Activated CD4-positive, alpha-beta T cell treated with anti-CD3 and anti-CD28 coated beads, Interleukin-2, amount 10 ng/mL, durations not matched to agents 7 days and 5 days (primary cell): ENCODE data around the gene MGAT4C. TPM values are rescaled to one million over a fixed set of nuclear protein-coding genes. Genes with fewer than 3 reads are reported as not detected.

Experiments
- CTCF ChIA-PET: fragments of 350-600 bp; sonication (Branson Sonifier 250); formaldehyde crosslinking; loops from one replicate; lab custom pipeline; 2021; ENCODE audit warnings: antibody characterized with exemption; lab: Charles Lee
- POLR2A ChIA-PET: fragments of 350-600 bp; sonication (Branson Sonifier 250); formaldehyde crosslinking; loops from one replicate; lab custom pipeline; 2021; ENCODE audit warnings: antibody characterized with exemption; lab: Charles Lee
- DNase-seq: peaks from one replicate; pipeline ENCODE4 v3.0.0-alpha.2; 2020
- H3K27ac Mint-ChIP-seq: one replicate; pipeline ENCODE4 v1.8.0; 2021; ENCODE audit warnings: mild to moderate bottlenecking, moderate library complexity, mixed read lengths
- H3K27me3 Mint-ChIP-seq: one replicate; pipeline ENCODE4 v1.8.0; 2021; ENCODE audit warnings: mixed read lengths
- H3K36me3 Mint-ChIP-seq: one replicate; pipeline ENCODE4 v1.8.0; 2021; ENCODE audit warnings: low read depth, mixed read lengths
- H3K4me1 Mint-ChIP-seq: one replicate; pipeline ENCODE4 v1.8.0; 2021; ENCODE audit warnings: mixed read lengths
- H3K4me3 Mint-ChIP-seq: one replicate; pipeline ENCODE4 v1.8.0; 2021; ENCODE audit warnings: mild to moderate bottlenecking, moderate library complexity, mixed read lengths
- H3K9me3 Mint-ChIP-seq: one replicate; pipeline ENCODE4 v1.8.0; 2021; ENCODE audit warnings: mixed read lengths
- total RNA-seq, 2 experiments: library from RNA; stranded (reverse); gene quantifications; one replicate each; pipeline ENCODE4 v1.2.3, GENCODE V29; 2021

Gene MGAT4C
- total RNA-seq, 2 experiments from 2014 or later, result not detected

- Mint-ChIP-seq H3K4me1 (no peaks in the 10 kb centered on the region), H3K4me3 (no peak overlapping the region), H3K27ac (no peak overlapping the region), H3K36me3 (no peaks in the 10 kb centered on the region), H3K27me3 (no peaks in the 10 kb centered on the region), H3K9me3 (no peaks in the 10 kb centered on the region)
- no peak for DNase-seq
- ChIA-PET CTCF (no interaction called here), POLR2A (no interaction called here)
These were observed 943 bp upstream of the MGAT4C start for GRCh38 chr12:86257134-86257533.

DNA sequence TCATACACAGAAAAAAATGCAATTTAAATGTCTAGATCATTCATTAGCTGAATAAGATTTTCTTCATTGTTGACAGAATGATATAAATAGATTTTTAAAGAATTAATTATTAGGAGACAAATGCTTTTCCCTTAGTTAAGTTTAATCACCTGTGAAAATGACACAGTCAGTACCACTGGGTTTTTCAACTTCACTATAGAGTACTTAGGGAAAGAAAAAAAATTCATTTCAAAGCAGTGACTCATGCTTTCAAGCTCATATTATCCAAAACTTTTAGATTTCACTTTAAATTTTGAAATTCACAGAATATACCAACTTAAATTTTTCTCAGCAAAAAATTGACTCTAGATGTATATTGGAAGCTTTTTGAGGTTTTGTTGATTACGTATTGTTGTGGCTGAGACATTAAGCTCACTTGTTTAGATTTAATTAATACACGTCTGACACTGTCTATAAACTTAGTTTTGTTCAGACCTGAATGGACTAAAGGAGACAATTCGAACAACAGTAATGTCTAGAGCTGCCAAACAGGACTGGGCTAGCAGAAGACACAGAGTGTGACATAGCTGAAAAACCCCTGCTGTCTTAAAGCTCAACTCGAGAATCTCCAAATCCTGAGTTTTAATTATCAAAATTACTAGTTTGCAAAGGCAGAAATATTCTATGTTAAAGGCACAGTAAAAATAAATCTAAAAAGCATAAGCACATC is 1.6 kb downstream of the MGAT4C start:
- Mint-ChIP-seq H3K27ac (no peak overlapping the region), H3K9me3 (no peaks in the 10 kb centered on the region), H3K27me3 (no peaks in the 10 kb centered on the region), H3K36me3 (no peaks in the 10 kb centered on the region), H3K4me3 (no peak overlapping the region), H3K4me1 (no peaks in the 10 kb centered on the region)
- ChIA-PET POLR2A (no interaction called here), CTCF (no interaction called here)
- DNase-seq, result no peak

DNA sequence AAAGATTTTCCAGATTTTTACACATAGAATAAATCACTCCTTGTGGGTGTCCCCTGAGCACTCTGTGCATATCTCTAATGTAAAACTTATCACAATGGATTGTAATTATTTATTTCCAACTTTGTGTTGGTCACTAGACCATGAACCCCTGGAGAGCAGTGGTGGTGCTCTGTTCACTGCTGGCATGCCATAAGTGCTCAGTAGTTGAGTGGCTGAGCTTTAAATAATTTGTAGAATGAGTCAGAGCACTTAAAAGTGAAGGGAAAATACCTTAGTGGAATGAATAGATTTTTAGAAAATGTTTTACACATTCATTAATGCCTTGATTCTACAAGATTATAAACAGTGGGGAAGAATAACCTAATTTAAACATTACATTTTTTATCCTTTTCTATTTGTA is 6.3 kb downstream of the MGAT4C start:
- POLR2A ChIA-PET, result interaction anchor here (0.5 kb wide), 1 partner anchor 236 kb away, joined by 9 read pairs; no protein-coding TSS in a partner anchor
- Mint-ChIP-seq H3K36me3 (no peaks in the 10 kb centered on the region), H3K9me3 (no peaks in the 10 kb centered on the region), H3K27ac (no peak overlapping the region), H3K4me1 (no peaks in the 10 kb centered on the region), H3K4me3 (no peak overlapping the region), H3K27me3 (no peaks in the 10 kb centered on the region)
- CTCF ChIA-PET, result no interaction called here
- no peak for DNase-seq

- Mint-ChIP-seq H3K4me3 (no peak overlapping the region), H3K27ac (no peak overlapping the region), H3K4me1 (no peaks in the 10 kb centered on the region), H3K9me3 (no peaks in the 10 kb centered on the region), H3K36me3 (no peaks in the 10 kb centered on the region), H3K27me3 (no peaks in the 10 kb centered on the region)
- CTCF ChIA-PET, result no interaction called here
- POLR2A ChIA-PET, result interaction anchor here (0.5 kb wide), 1 partner anchor 235 kb away, joined by 9 read pairs; no protein-coding TSS in a partner anchor
- no peak for DNase-seq
These were observed 6.9 kb downstream of the MGAT4C start for GRCh38 chr12:86249276-86249675.

DNA sequence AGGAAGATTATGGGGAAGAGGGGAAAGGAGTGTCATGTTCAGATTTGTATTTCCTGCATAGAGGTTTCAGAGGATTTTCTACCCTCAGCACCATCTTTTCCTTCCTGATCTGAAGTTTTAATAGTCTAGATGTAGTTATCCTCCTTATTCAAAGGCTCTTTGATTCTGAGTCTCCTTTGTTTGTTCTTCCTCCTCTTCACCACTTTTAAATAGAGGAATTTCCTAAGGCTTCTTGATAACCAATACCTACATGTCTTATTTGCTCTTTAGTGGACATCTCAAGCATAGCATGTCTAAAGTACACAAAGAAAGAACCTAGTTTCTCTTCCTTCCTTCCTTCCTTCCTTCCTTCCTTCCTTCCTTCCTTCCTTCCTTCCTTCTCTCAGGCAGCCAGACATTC is 8.3 kb downstream of the MGAT4C start:
- ChIA-PET POLR2A (no interaction called here), CTCF (no interaction called here)
- Mint-ChIP-seq H3K4me3 (no peak overlapping the region), H3K27me3 (no peaks in the 10 kb centered on the region), H3K9me3 (no peaks in the 10 kb centered on the region), H3K36me3 (no peaks in the 10 kb centered on the region), H3K27ac (no peak overlapping the region), H3K4me1 (no peaks in the 10 kb centered on the region)
- no peak for DNase-seq

- Mint-ChIP-seq H3K4me3 (no peak overlapping the region), H3K27me3 (no peaks in the 10 kb centered on the region), H3K36me3 (no peaks in the 10 kb centered on the region), H3K9me3 (no peaks in the 10 kb centered on the region), H3K4me1 (no peaks in the 10 kb centered on the region), H3K27ac (no peak overlapping the region)
- CTCF ChIA-PET, result no interaction called here
- POLR2A ChIA-PET, result no interaction called here
- no peak for DNase-seq
These were observed 14.6 kb downstream of the MGAT4C start for GRCh38 chr12:86241600-86241999.

- no peaks in the 10 kb centered on the region for H3K4me1 Mint-ChIP-seq
- no peak for DNase-seq
- ChIA-PET POLR2A (no interaction called here), CTCF (no interaction called here)
- H3K4me3 Mint-ChIP-seq, result no peak overlapping the region
- H3K27ac Mint-ChIP-seq, result no peak overlapping the region
- H3K27me3 Mint-ChIP-seq, result no peaks in the 10 kb centered on the region
- H3K36me3 Mint-ChIP-seq, result no peaks in the 10 kb centered on the region
- no peaks in the 10 kb centered on the region for H3K9me3 Mint-ChIP-seq
These were observed 21.8 kb downstream of the MGAT4C start for GRCh38 chr12:86234316-86234855.

DNA sequence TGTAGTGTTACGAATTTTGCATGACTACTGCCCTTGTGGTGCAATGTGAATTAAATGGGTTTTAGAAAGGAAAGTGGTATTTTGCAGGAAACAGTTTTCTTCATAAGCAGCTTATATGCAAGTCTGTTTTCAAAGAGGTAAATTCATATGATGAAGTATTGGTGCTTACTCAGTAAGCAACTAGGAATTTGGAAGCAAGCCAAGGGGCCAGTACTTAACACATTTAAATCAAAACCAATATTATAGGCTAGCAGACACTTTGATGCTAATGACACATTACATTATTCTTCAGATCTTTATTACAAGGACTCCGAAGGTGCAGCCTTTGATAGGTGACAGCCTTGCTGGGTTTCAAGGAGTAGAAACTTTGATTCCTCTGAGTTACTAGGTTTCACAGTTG is 23.1 kb downstream of the MGAT4C start:
- Mint-ChIP-seq H3K4me3 (no peak overlapping the region), H3K9me3 (no peaks in the 10 kb centered on the region), H3K36me3 (no peaks in the 10 kb centered on the region), H3K4me1 (no peaks in the 10 kb centered on the region), H3K27me3 (no peaks in the 10 kb centered on the region), H3K27ac (no peak overlapping the region)
- ChIA-PET CTCF (no interaction called here), POLR2A (no interaction called here)
- DNase-seq, result no peak

DNA sequence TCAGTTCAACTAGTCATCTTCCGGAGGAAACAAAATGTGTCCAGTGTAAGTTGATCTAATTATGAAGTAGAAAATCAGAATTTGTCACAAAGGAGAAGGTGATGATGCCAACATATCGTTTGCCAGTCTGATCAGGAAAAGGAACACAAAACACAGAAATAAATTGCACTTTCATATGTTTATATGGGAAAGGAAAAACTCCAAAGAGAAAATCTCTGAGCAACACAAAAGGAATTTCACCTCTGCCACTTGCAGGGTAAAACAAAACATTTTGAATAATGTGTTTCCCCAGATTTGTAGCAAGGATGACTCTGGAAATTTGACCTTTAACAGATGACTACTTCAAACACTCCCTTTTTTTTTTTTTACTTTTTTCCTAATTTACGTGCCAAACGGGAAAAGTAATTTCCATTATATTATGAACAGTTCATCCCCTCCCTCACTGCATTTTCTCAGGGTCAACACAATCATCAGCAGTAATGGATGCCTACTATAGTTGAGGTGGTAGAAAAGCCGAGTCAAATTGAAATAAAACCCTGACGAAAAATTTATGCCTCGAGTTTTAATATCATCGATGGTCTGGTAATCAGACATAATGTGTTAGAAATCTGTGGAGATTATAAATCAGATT is 25.6 kb downstream of the MGAT4C start:
- ChIA-PET CTCF (no interaction called here), POLR2A (no interaction called here)
- no peaks in the 10 kb centered on the region for H3K27me3 Mint-ChIP-seq
- H3K27ac Mint-ChIP-seq, result no peak overlapping the region
- no peak overlapping the region for H3K4me3 Mint-ChIP-seq
- DNase-seq, result no peak
- no peaks in the 10 kb centered on the region for H3K4me1 Mint-ChIP-seq
- no peaks in the 10 kb centered on the region for H3K9me3 Mint-ChIP-seq
- no peaks in the 10 kb centered on the region for H3K36me3 Mint-ChIP-seq

- DNase-seq, result no peak
- H3K27me3 Mint-ChIP-seq, result no peaks in the 10 kb centered on the region
- H3K9me3 Mint-ChIP-seq, result no peaks in the 10 kb centered on the region
- CTCF ChIA-PET, result no interaction called here
- H3K36me3 Mint-ChIP-seq, result no peaks in the 10 kb centered on the region
- POLR2A ChIA-PET, result no interaction called here
- H3K27ac Mint-ChIP-seq, result no peak overlapping the region
- no peak overlapping the region for H3K4me3 Mint-ChIP-seq
- no peaks in the 10 kb centered on the region for H3K4me1 Mint-ChIP-seq
These were observed 26.4 kb downstream of the MGAT4C start for GRCh38 chr12:86229772-86230171.

DNA sequence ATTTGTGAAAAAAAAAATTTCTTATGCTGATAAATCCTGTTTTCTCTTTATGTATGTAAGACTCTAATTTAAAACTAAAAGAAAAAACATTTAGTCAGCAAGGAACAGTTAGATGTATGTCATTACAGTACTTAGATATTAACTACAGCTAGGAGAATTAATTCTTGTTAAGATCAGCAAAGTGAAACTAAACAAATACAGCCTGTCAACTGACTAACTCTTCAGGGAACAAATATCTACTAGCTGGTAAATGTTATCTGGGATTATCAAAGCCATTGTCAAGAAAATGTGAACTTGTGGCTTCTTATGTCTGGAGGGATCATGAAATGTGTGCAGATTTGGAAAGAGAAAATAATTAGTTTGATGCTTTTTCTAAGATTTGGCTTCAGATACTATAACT is 27.5 kb downstream of the MGAT4C start:
- H3K36me3 Mint-ChIP-seq, result no peaks in the 10 kb centered on the region
- no peak overlapping the region for H3K4me3 Mint-ChIP-seq
- H3K9me3 Mint-ChIP-seq, result peaks cover 3% of the 10 kb centered on the region
- no peaks in the 10 kb centered on the region for H3K27me3 Mint-ChIP-seq
- no peak for DNase-seq
- ChIA-PET POLR2A (no interaction called here), CTCF (no interaction called here)
- no peak overlapping the region for H3K27ac Mint-ChIP-seq
- H3K4me1 Mint-ChIP-seq, result no peaks in the 10 kb centered on the region

DNA sequence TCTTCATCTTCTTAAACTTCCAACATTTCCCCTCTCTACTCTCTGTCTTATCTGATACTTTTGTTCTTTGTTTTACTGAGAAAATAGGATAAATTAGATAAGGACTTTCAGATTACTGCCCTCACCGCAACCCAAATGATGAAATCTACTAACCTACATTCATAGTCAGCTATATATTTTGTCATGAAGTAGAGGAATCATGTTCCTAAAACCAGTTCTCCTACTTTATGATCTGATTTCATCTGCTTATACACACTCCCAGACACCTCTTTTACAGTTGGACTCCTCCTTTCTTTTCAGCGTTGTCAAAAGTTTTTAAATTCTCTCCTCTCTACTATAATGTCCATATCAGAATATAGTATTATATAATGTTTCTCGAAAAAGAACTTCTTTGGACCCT is 29.7 kb downstream of the MGAT4C start:
- no peak overlapping the region for H3K27ac Mint-ChIP-seq
- CTCF ChIA-PET, result interaction anchor here (0.6 kb wide), 1 partner anchor 693 kb away, joined by 5 read pairs; no protein-coding TSS in a partner anchor
- peaks cover 5% of the 10 kb centered on the region for H3K9me3 Mint-ChIP-seq
- DNase-seq, result no peak
- no peak overlapping the region for H3K4me3 Mint-ChIP-seq
- POLR2A ChIA-PET, result no interaction called here
- no peaks in the 10 kb centered on the region for H3K36me3 Mint-ChIP-seq
- H3K27me3 Mint-ChIP-seq, result no peaks in the 10 kb centered on the region
- no peaks in the 10 kb centered on the region for H3K4me1 Mint-ChIP-seq

GRCh38 chr12:86216591-86216990 is 39.6 kb downstream of the MGAT4C start:
- Mint-ChIP-seq H3K27ac (no peak overlapping the region), H3K36me3 (no peaks in the 10 kb centered on the region), H3K4me1 (no peaks in the 10 kb centered on the region), H3K9me3 (peaks cover 2% of the 10 kb centered on the region), H3K27me3 (no peaks in the 10 kb centered on the region), H3K4me3 (no peak overlapping the region)
- POLR2A ChIA-PET, result no interaction called here
- CTCF ChIA-PET, result no interaction called here
- no peak for DNase-seq
